Activated B cell treated with CpG ODN at 0.5 μM for 24 hours (primary cell): ENCODE data around the gene HRK. TPM values are rescaled to one million over a fixed set of nuclear protein-coding genes. Genes with fewer than 3 reads are reported as not detected.

Source experiments
- ATAC-seq: fragments of 200-7000 bp; cut with Tn5 transposase; one replicate; pipeline ENCODE4 v1.10.0; 2021; ENCODE audit warnings: low read depth, mild to moderate bottlenecking, moderate library complexity
- CTCF ChIA-PET: fragments of 350-600 bp; sonication (Branson Sonifier 250); formaldehyde crosslinking; loops from one replicate; lab custom pipeline; 2021; ENCODE audit warnings: antibody characterized with exemption; lab: Charles Lee
- POLR2A ChIA-PET: fragments of 350-600 bp; sonication (Branson Sonifier 250); formaldehyde crosslinking; loops from one replicate; lab custom pipeline; 2021; ENCODE audit warnings: antibody characterized with exemption; lab: Charles Lee
- DNase-seq: peaks from one replicate; pipeline ENCODE4 v3.0.0; 2022
- H3K27ac Mint-ChIP-seq: one replicate; pipeline ENCODE4 v1.8.0; 2020; ENCODE audit warnings: mixed read lengths
- H3K27me3 Mint-ChIP-seq: one replicate; pipeline ENCODE4 v1.8.0; 2021; ENCODE audit warnings: mixed read lengths
- H3K36me3 Mint-ChIP-seq: one replicate; pipeline ENCODE4 v1.8.0; 2021; ENCODE audit warnings: low read depth, mixed read lengths
- H3K4me1 Mint-ChIP-seq: one replicate; pipeline ENCODE4 v1.8.0; 2021; ENCODE audit warnings: mixed read lengths
- H3K4me3 Mint-ChIP-seq: one replicate; pipeline ENCODE4 v1.8.0; 2020; ENCODE audit warnings: mild to moderate bottlenecking, mixed read lengths
- H3K9me3 Mint-ChIP-seq: one replicate; pipeline ENCODE4 v1.8.0; 2020; ENCODE audit warnings: mixed read lengths
- CTCF ChIP-seq: fragments of 200-600 bp; IDR thresholded peaks from one replicate; pipeline ENCODE4 v1.8.0; 2022; ENCODE audit warnings: antibody characterized with exemption, mild to moderate bottlenecking
- intact Hi-C: fragments of 100-400 bp; cut with micrococcal nuclease; formaldehyde crosslinking; loops from one replicate; pipeline ENCODE4 v1.15.1; 2024
- total RNA-seq: library from RNA; stranded (reverse); gene quantifications from 2 replicates; pipeline ENCODE4 v1.2.3, GENCODE V29; 2022

The HRK gene
- total RNA-seq, 1 donor from 2014 or later = 4.7 TPM

- H3K4me3 Mint-ChIP-seq = no peak overlapping the region
- no peak for ATAC-seq
- H3K27ac Mint-ChIP-seq = no peak overlapping the region
- ChIA-PET CTCF (no interaction called here), POLR2A (no interaction called here)
- intact Hi-C loops = no loop called here
- H3K9me3 Mint-ChIP-seq = peaks cover 2% of the 10 kb centered on the region
- TF ChIP-seq CTCF = no peak
- no peaks in the 10 kb centered on the region for H3K27me3 Mint-ChIP-seq
- H3K4me1 Mint-ChIP-seq = peaks cover 55% of the 10 kb centered on the region
- H3K36me3 Mint-ChIP-seq = no peaks in the 10 kb centered on the region
- DNase-seq = no peak
These were observed 73.7 kb downstream of the HRK start for GRCh38 chr12:116807546-116807945.

GRCh38 chr12:116806845-116807440 lies 74.3 kb downstream of the HRK start:
- DNase-seq (no peak), ATAC-seq (no peak)
- Mint-ChIP-seq H3K27ac (no peak overlapping the region), H3K4me1 (peaks cover 53% of the 10 kb centered on the region), H3K36me3 (no peaks in the 10 kb centered on the region), H3K27me3 (no peaks in the 10 kb centered on the region), H3K9me3 (peaks cover 2% of the 10 kb centered on the region), H3K4me3 (no peak overlapping the region)
- POLR2A ChIA-PET = interaction anchor here (0.7 kb wide), 1 partner anchor 818 kb away, joined by 3 read pairs; no protein-coding TSS in a partner anchor
- intact Hi-C loops = no loop called here
- CTCF ChIA-PET = no interaction called here
- TF ChIP-seq CTCF = no peak

Other genes with a start within 250 kb of the HRK start
- gene SPRING1, start 143.4 kb downstream of the HRK start, total RNA-seq = 31.6 and 36.4 TPM in 2 replicates
- 7.5 and 8.7 TPM in 2 replicates for gene RNFT2, start 143.1 kb downstream of the HRK start, total RNA-seq
- gene FBXW8, start 29.5 kb upstream of the HRK start, total RNA-seq = 16.1 and 17.6 TPM in 2 replicates
- 32.9 and 34.4 TPM in 2 replicates for gene TESC, start 218.0 kb upstream of the HRK start, total RNA-seq